ENCODE results near the gene URB1.

- TF ChIP-seq CTCF (IDR thresholded peaks at IDR 0.05), result no peak
- no peak for TF ChIP-seq POLR2A (IDR thresholded peaks at IDR 0.05)
Observed at GRCh38 chr21:32276671-32277070, 116.1 kb downstream of the URB1 start.

Data from lower leg skin (tissue), 3 donors.